Activated CD4-positive, alpha-beta T cell treated with anti-CD3 and anti-CD28 coated beads, Interleukin-2, amount 50 U/mL, for 16 hours (primary cell): ENCODE data around the gene ZIC4.

Experiments used
- DNase-seq: peaks from one replicate; pipeline ENCODE4 v3.0.0-alpha.2; 2020

ZIC4 gene

DNA sequence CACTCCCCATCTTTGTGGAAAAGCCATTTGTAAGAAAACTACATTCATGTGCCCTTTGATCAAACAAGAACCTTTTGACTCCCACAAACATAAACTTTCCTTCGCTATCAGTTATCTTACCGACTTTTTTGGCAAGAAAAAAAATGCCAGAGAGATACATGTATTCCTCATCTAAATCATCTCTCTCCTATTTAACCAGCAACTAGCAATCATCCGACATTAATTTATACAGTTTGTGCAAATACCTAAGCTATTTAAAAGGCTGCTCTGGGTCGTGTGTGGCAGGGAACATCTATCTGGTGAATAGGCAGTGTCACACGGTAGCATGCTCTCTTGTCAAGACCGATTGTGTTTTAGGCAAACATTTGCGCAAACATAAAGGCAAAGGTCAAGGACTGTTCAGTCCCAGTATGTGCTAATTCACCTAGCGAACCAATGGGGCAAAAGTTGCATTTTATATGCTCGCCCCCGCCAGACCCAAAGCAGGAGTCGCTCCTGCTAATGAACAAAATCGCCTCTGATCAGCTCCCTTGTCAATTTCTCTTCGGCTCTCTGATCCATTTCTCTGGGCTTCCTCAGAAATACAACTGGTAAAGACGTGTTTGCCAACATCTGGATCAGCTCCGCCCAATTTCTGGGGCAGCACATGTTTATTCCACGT is 37.7 kb downstream of the ZIC4 start:
- DNase-seq, result no peak

GRCh38 chr3:147368151-147368550 is 38.2 kb downstream of the ZIC4 start:
- no peak for DNase-seq

DNA sequence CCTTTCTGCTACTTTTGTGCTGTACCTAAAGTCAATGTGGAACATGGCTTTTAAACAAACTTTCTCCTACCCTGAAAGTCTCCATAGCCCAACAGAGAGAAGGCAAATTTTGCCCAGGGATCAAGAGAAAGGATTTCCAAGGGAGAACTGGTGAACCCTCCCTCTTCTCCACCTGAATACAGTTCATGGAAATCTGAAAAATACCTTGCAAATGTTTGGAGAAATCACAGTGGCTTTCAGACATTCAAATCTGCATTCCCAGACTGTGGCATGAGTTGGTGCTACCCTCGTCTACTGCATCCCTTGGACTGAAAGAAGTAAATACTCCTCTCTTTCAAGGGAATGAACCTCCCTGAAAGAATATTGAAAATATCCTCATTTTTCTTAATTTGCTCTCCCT is 38.7 kb downstream of the ZIC4 start:
- DNase-seq, result no peak

DNA sequence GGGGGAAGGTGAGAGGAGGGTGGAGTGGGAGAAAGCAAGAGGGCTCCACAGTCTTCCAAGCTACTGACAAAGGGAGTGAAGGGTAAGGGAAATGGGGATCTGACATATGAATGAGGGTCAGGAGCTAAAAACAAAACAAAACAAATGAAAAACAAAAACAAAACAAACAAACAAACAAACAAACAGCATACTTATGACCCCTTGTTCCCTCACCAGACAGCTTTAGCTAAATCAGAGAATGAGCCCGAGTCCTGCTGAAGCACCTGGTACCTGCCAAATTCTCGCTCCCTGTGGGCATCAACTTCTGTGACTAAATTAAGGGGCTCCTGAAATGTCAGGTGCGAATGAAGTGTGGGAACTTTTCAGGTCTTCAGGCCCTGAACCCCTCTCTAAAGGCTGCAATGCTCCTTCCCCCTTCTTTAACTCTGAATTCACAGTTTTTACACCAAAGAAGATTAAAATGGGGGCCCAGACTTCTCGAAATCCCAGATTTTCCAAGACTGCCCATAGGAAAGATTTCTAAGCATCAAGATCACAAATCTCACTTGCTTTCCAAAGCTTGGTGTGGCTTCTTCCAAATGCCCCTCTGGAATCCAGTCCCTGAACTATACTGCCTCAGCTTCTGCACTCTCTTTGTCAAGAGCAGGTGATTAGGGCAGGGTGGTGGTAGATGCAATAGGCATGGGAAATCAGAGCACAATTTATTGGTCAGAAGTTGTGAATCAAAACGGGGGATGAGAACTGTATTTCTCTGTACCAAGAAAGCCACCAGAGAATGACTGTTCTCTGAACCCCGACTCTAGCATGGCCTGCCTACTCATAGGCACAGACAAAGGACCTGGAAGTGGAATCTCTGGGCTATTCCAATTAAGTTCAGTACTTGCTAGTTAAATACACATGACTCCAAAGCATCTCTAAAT is 40.9 kb downstream of the ZIC4 start:
- no peak for DNase-seq

- no peak for DNase-seq
Observed at GRCh38 chr3:147364771-147365170, 41.6 kb downstream of the ZIC4 start.

GRCh38 chr3:147361454-147362420 is 44.6 kb downstream of the ZIC4 start:
- peak; percentile 58 for DNase-seq

DNA sequence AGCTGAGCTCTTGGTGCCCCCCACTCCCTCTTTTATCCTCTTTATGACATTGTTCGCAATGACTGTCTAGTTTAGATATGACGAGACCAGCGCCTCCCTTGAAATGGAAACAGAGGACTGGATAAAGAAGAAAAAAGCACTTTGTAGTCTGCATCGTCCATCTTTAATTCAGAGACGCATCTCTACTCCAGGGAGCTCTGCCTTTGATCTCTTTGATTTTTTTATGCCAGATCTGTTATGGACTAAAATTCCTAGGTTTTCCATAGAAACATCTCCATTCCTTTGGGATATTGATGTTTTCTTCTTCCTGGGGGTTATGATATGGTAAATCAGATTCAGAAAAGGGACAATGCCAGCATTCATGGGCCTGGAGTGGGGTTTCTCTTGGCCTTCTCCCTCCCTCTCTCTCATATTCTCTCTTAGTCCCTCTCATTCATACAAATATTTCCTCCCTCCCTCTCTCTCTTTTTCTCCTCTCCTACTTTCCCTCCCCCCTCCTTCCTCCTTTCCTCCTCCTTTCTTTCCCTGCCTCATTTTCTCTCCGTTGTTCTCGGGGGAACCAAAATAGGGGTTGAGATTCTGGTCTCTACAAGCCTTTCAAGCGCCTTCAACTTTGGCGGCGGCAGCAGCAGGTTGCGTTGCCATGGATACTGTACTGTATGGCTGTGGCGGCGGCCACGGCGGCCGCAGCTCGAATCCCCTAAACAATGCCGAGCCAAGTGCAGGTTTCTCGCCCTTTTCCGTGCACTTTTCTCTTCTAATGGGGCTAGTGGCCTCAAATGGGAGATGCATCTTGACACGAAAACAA is 45.5 kb downstream of the ZIC4 start:
- no peak for DNase-seq

GRCh38 chr3:147360051-147360439 is 46.3 kb downstream of the ZIC4 start:
- DNase-seq, result no peak

DNA sequence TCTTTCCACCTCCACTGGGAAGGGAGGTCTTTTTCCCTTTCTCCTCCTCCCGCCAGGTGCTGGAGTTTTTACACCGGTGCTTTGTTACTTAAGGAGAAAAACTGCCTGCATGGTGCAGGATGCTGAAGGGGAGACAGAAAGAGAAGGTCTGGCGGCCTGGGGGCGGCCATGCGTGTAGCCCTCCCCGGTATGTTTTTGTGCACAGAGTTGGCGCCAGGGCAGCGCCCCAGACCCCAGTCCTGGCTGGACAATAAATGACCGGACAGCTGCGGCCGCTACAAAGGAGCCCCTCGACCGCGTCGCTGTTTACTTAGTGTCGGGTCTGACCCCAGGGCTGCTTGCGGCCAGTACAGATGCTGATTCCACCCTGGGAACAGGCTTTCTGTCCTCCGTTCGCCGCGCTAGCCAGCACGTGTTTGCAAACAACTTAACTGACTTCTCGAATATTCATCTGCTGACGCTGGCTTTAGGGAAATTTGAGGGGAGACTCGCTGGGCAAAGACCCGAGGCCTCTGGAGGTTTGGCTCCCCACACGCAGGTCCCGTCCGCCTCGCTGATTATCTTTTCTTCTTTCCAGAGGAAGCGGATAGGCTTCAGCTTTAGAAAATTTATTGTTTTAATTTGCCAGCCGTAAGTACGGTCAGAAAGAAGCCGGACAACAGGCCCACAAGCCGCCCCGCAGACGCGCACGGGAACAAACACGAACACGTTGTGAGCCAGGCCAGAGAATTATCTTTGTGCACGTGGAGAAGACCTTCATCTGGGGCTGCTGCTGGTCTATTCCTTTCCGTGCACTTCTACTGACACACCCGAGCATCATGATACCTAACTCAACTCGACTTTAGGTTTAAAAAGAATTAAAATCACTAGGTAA is 46.9 kb downstream of the ZIC4 start:
- no peak for DNase-seq

DNA sequence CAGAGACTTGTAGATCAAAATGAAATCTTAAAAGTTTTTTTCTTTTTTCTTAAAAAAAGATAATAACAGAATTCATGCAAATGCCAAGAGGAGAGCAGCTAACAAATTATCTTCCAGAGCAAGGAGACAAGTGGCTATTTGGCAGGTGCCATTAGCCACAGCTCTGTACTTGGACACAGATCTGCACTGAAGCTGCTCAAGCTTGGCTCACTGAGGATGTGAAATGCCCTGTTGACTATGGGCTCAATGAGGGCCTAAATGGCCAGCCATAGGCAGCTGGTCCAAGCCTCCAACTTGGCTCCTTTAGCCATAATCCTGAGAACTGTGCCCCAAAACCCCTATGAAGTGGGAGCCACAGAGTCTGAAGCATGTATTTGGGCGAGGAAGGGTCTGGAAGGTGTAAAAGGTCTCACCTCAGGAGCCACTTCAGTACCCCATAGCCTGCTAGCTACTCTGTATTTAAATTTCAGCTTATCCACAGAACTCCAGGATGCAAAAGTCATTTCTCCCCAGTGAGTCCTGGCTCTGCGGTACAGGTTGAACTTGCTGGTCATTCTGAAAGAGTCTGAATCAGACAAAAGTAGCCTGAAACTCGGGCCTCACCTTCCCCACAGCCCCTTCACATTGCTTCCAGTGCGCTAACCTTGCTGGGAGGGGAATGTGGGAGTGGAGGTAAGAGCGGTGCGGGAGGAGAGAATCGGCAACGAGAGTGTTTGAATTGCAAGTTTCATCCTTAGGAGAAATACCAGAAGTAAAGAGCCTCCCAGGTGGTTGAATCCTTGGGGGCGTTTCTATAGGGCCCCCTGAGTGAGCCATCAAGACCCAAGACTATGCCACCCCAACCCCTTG is 48.0 kb downstream of the ZIC4 start:
- no peak for DNase-seq

DNA sequence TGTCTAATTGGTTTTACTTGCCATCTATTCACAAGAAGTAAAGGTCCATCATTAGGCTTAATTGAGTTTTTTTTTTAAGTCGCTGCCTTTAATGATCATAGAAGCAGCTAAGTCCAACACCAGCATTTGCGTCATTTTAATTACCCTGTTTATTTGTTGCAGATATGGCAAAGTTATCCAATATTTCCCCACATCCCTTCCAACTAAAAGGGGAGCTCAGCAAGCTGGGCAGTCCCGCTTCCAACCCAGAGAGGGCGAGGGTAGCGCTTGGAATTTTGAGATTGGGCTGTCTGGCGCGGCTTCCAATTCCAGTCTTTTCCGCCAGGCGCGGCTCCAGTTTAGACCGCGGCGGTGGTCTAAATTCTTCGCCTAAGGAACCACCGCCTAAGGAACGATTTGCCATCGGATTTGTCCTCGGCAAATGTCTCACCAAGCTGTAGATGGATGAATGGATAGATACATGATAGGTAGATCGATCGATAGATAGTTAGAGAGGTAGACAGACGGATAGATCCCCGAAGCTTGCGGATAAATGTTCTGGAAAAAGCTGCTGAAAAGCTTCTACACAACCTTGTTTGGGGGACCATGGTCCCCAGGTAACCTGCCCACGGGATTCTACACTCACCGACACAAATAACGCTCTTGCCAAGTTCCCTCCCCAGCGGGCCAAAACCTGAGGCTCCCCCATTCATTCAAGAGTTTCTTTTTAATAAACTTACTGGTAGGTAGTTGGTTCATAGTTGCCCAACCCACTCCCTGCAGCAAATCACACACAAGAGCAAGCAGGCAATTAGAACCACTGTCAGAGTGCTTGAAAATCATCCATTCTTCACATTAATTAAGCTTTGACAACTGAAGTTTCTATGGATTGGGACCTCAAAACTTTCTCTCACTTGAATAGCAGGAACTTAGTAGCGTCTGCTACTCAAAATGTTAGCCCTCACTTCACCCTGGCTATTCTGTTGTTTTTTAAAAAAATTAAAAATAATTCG is 49.1 kb downstream of the ZIC4 start:
- no peak for DNase-seq

GRCh38 chr3:147356145-147356908 is 50.0 kb downstream of the ZIC4 start:
- DNase-seq, result no peak

GRCh38 chr3:147355753-147356090 is 50.6 kb downstream of the ZIC4 start:
- DNase-seq, result no peak

DNA sequence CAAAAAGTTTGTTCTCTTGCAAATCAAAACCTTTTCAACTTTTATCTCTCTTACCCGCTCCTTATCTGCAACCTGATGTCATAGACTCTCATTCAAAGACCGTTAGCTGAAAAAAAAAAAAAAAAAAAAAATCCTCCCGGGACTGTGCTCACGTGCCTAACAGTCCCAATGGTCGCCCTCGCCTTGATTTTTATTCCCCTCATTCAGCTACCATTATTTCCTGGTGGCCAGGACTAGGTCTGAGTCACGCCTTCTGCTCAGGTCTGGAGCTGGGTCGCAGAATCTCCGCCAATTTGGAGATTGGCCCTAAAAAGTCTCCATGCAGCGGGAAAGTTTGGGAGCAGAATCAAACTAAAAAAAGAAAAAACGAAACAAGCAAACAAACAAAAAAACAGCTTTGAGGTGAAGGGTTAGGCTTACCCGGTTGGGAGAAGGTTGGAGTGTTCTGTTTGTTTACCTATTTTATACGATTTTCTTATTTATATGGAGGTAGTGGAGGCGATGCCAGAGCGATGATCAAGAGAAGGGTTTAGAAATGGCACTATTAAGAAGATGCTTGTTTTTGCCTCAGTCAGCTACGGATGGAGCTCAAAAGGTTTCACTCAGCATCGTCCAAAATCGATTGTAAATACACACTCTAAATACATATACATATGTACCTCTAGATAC is 51.1 kb downstream of the ZIC4 start:
- DNase-seq, result no peak

DNA sequence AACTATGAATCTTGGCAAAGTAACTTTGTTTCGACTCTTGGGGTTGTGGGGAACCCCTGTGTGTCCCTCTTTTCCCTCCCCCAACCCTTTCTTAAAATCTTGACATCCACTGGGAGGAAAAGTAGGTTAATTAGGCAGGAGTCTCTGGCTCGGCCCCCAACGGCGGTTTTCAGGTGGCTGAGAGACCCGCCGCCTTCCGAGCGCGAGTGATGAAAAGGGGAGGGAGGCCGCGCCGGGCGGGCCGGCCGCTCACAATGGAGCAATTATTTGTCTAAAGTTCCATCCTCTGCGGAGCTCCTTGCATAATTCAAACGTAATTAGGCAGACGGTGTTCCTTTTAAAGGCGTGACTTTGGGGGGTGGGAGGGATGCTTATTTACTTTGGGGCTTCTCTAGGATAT is 51.7 kb downstream of the ZIC4 start:
- no peak for DNase-seq

DNA sequence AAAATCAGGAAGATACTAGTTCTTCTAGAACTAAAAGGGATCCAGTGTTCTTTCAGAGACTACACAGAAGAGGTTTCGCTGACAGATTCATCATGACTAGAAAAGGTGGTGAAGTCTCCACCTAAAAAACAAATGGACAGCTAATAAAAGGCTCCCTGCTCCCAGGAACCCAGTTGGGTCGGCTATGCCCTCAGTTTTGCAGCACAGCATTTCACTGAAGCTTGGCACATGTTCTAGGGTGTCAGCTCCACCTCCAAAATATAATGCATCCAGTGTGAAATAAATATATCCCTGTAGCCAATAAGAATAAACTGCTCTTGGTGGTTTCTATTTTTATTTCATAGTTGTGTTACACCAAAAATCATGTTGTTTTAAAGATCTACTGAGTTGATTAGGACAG is 55.0 kb downstream of the ZIC4 start:
- DNase-seq, result no peak

- DNase-seq, result no peak
Observed at GRCh38 chr3:147348976-147349375, 57.4 kb downstream of the ZIC4 start.

- DNase-seq, result no peak
Observed at GRCh38 chr3:147343926-147344325, 62.4 kb downstream of the ZIC4 start.
